ENCODE results near the gene ATOH8. TPM values are rescaled to one million over a fixed set of nuclear protein-coding genes. Genes with fewer than 3 reads are reported as not detected.

The ATOH8 gene
- total RNA-seq, 2 donors from 2014 or later: 2.5 TPM

DNA sequence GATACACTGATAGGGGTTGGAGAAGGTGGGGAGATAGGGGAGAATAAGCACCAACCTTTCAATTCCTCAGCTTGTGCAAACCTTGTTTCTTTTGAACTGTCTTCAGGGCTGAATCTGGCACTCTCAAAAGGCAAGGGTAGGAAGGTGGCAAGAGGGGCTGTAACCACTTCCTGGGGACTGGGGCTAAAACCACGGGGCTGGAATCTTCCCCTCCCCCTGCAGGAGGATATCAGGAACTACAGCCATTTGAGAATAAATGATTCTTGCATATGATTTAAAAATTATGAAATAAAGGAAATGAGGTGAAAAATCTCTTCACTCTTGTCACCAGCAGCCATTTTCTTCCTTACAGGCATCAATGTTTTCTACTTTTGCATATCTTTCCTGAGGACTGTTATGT, 50.8 kb downstream of the ATOH8 start:
- Histone ChIP-seq H3K9ac (ENCODE audit: low read depth in 2 of 2, low read length in 2 of 2) (no peak overlapping the region), H3K9me3 (no peaks in the 10 kb centered on the region), H3K4me1 (no peaks in the 10 kb centered on the region), H3K27ac (no peak overlapping the region), H3K4me3 (no peak overlapping the region), H3K36me3 (no peaks in the 10 kb centered on the region), H3K27me3 (no peaks in the 10 kb centered on the region)
- DNase-seq: no peak
- intact Hi-C loops (cut with DNase I): no loop called here
- TF ChIP-seq, protein P1, sequence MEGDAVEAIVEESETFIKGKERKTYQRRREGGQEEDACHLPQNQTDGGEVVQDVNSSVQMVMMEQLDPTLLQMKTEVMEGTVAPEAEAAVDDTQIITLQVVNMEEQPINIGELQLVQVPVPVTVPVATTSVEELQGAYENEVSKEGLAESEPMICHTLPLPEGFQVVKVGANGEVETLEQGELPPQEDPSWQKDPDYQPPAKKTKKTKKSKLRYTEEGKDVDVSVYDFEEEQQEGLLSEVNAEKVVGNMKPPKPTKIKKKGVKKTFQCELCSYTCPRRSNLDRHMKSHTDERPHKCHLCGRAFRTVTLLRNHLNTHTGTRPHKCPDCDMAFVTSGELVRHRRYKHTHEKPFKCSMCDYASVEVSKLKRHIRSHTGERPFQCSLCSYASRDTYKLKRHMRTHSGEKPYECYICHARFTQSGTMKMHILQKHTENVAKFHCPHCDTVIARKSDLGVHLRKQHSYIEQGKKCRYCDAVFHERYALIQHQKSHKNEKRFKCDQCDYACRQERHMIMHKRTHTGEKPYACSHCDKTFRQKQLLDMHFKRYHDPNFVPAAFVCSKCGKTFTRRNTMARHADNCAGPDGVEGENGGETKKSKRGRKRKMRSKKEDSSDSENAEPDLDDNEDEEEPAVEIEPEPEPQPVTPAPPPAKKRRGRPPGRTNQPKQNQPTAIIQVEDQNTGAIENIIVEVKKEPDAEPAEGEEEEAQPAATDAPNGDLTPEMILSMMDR (IDR thresholded peaks at IDR 0.05): peak; percentile 43

GRCh38 chr2:85806358-85807118, 52.7 kb downstream of the ATOH8 start:
- Histone ChIP-seq H3K4me1 (no peaks in the 10 kb centered on the region), H3K27me3 (no peaks in the 10 kb centered on the region), H3K4me3 (no peak overlapping the region), H3K9ac (ENCODE audit: low read depth in 2 of 2, low read length in 2 of 2) (no peak overlapping the region), H3K36me3 (no peaks in the 10 kb centered on the region), H3K9me3 (no peaks in the 10 kb centered on the region), H3K27ac (no peak overlapping the region)
- intact Hi-C loops (cut with DNase I): no loop called here
- TF ChIP-seq, protein P1 (IDR thresholded peaks at IDR 0.05): no peak
- DNase-seq: no peak

DNA sequence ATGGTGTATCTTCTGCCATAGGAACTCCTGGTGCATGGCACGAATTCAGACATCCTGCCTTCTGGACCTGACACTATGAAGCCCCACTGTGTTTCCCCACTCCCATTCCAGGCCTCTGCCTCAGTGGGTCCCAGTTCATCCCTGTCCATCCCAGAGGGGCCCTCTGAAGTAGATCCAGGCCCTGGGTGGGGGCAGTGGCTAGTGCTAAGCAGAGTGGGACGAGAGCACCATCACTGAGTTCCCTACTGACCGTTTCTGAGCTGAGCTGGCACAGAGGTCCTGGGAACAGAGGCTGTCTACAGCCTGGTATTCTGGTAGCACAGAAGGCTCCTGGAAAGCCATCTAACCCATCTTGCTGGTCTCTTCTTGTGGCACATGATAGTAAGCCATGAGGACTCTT, 54.0 kb downstream of the ATOH8 start:
- intact Hi-C loops (cut with DNase I): no loop called here
- Histone ChIP-seq H3K27me3 (no peaks in the 10 kb centered on the region), H3K36me3 (no peaks in the 10 kb centered on the region), H3K9me3 (no peaks in the 10 kb centered on the region), H3K27ac (no peak overlapping the region), H3K4me1 (no peaks in the 10 kb centered on the region), H3K4me3 (no peak overlapping the region), H3K9ac (ENCODE audit: low read depth in 2 of 2, low read length in 2 of 2) (no peak overlapping the region)
- TF ChIP-seq, protein P1 (IDR thresholded peaks at IDR 0.05): no peak
- DNase-seq: no peak

DNA sequence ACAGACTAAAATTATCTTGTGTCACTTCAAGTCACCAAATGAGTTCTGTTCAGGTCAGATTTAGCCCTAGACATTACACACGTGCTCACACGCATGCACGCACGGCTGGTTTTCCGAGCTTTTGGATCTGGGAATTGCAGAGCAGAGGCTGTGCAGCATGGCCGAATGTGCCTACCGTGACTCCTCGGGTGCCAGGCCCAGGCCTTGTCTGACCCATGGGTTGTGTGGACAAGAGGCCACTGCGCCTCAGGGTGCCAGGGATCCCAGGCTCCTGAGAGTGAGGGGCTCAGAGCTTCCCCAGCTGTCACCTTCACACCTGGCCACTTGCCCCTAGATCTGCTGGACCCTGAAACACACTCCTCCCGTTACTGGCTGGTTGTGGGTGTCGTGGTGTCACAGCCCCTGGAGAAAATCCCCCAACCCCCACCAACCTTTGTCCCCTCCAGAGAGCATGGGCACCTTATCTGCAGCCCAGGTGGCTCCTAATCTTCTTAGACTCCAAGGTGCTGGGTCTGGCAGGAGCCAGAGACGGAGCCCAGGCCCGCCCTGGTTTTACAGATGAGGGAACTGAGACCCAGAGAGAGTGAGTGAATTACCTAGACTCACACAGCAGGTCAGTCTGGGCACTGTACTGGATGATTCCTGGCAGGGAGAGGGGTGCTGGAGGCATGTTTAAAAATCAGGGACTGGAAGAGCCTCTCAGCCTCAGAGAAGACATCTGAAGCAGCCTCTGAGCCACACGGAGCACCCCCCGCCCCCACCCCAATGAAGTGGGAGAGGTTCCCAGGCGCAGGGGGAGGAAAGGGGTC, 56.8 kb downstream of the ATOH8 start:
- Histone ChIP-seq H3K27ac (no peak overlapping the region), H3K27me3 (no peaks in the 10 kb centered on the region), H3K9ac (ENCODE audit: low read depth in 2 of 2, low read length in 2 of 2) (peak overlapping the region in 1 of 2 donors; percentile 16), H3K4me1 (no peaks in the 10 kb centered on the region), H3K9me3 (no peaks in the 10 kb centered on the region), H3K4me3 (no peak overlapping the region), H3K36me3 (no peaks in the 10 kb centered on the region)
- TF ChIP-seq, protein P1 (IDR thresholded peaks at IDR 0.05): no peak
- intact Hi-C loops (cut with DNase I): no loop called here
- no peak for DNase-seq

DNA sequence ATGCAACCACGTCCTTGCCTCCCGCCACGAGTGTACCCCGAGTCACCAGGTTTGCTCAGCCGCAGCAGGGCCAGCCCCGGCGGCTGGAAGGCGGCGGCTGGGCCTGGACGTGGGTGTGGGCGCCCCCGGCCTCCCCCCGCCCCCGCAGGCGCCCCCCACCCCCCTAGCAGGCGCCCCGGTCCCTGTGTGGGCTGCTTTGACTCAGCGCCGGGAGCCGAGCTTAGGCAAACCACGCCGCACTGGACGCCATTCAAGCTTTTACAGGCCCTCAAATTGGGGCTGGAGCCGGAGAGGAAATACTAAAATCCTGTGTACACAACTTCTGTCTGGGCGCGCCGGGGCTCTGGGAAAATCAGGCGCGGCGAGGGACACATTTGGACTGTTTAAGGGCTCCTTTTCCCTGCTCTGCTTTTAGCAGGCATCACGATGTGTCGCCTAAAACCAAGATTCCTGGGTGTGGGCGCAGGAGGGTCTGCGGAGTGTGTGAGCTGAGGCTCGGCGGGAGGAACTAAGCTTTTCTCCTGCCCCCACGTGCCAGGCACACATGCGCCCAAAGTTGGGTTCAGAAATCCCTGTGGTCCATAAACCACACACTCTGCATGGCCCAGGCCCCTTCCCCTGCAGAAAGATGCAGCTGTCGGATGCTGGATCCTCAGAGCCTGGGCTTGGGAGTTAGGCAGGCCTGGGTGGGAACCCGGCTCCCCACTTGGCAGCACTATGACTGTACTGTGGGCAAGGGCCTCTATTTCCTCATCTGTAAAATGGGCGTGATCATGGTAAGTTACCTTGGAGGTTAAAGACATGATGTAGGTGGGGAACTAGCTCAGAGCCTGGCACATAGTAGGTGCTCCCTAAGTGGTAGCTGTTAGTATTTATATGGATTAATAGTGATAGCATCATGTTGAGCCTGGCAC, 57.6 kb downstream of the ATOH8 start:
- Histone ChIP-seq H3K9ac (ENCODE audit: low read depth in 2 of 2, low read length in 2 of 2) (no peak overlapping the region), H3K27ac (no peak overlapping the region), H3K36me3 (no peaks in the 10 kb centered on the region), H3K27me3 (no peaks in the 10 kb centered on the region), H3K9me3 (no peaks in the 10 kb centered on the region), H3K4me1 (no peaks in the 10 kb centered on the region), H3K4me3 (no peak overlapping the region)
- TF ChIP-seq, protein P1 (IDR thresholded peaks at IDR 0.05): no peak
- intact Hi-C loops (cut with DNase I): no loop called here
- DNase-seq: peak; percentile 76

All from colonic mucosa (tissue), 4 donors.